Head of caudate nucleus (tissue), 42 donors: Measurements from ENCODE around the gene GRHPR.

Experiments used
- DNase-seq, 42 donors: peaks; one replicate each; pipeline versions ENCODE4 v3.0.0 to v3.0.0-alpha.2; 2020 to 2021; ENCODE audit warnings: mixed read lengths in 7 of 42
- intact Hi-C: fragments of 100-400 bp; cut with DNase I; formaldehyde crosslinking; loops from one replicate; pipeline ENCODE4 v1.15.0; 2022

Gene GRHPR

DNA sequence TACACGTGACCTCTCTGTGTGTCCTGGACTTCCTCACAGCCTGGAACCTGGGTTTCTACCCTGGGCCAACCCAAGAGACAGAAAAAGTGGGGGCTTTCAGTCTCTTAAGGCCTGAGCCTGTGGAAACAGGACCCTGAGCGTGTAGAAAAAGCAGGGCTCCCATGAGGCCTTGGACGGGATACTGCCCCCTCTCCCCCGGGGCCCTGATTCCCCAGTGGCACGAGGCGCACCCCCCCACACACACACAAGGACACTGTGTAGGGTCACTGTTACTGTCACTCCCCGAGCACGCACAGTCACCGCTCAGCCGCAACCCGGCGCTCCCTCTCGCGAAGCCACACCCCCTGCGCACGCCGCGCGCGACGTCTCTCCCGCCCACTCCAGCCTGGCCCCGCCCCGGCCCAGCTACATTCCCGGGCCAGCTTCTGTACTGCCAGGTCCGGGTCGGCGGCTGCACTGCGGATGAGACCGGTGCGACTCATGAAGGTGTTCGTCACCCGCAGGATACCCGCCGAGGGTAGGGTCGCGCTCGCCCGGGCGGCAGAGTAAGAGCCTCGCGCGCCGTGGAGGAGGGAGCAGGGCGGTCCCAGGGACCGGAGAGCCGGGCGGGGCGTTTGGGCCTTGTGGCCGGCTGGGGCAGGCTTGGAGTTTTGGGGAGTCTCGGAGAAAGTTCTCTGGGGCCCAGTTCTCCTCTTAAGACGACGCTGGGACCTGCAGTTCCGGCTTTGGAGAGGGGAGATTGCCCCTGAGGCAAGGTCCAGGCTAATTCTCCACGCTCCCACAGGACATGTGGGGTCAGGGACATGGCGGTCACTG lies at the start of gene GRHPR:
Gene GRHPR, plus strand, starts transcription at position 408 of the 816 bp plus-strand sequence. Its CDS starts 55 bp downstream, at position 463.
- DNase-seq, result peak; percentile 88 to 98 (median 96)
- intact Hi-C loops, result loop anchor here (2.0 kb wide), 1 partner anchor 42 kb away; the partner anchor contains the start of gene ZBTB5

DNA sequence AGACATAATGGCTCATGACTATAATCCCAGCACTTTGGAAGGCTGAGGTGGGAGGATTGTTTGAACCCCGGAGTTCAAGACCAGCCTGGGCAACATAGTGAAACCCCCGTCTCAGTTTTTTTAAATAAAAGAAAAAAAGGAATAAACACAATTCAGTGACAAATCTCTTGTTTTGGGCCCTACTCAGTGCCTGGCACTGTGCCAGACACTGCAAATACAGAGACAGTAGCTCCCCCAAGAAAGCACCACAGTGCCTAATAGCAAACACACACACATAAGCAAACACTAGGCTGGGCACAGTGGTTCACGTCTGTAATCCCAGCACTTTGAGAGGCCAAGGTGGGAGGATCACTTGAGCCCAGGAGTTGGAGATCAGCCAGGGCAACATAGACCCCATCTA lies 49.7 kb upstream of the GRHPR start:
- no peak for DNase-seq
- intact Hi-C loops, result no loop called here

DNA sequence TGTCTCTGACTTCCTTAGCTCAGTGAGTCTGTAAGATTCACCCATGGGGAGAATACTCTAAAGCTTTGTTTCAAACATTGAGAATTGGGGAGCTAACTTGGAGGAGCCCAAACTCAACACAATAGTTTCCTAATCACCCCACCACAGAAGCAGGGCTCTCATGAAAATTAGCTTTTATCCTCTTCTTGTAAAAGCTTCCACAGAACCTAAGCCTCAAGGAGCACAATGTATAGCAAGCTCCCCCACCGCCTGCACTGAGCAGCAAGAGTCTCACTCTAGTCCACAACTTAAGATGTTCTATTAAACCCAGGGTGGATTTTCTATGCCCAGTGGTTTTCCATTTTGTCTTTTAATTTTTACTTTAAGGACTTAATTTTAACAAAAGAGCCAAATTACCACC lies 48.9 kb upstream of the GRHPR start:
- intact Hi-C loops, result no loop called here
- DNase-seq, result no peak

DNA sequence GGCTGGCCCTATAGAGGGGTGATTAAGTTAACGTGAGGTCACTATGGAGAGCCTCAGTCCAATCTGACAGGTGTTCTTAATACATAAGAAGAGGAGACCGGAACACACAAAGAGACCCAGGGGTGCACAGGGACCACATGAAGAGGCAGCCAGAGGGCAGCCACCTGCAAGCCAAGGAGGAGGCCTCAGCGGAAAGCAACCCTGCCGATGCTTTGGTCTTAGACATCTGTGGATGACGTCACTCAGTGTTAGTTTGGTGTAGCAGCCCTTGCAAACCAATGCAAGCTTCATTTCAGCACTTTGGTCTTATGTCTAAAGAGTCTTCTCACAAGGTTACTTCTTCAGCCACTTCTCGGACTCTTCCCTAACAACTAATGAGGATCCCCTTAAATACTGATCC lies 47.6 kb upstream of the GRHPR start:
- peak in 1 of 42 donors; percentile 16 for DNase-seq
- intact Hi-C loops, result no loop called here

DNA sequence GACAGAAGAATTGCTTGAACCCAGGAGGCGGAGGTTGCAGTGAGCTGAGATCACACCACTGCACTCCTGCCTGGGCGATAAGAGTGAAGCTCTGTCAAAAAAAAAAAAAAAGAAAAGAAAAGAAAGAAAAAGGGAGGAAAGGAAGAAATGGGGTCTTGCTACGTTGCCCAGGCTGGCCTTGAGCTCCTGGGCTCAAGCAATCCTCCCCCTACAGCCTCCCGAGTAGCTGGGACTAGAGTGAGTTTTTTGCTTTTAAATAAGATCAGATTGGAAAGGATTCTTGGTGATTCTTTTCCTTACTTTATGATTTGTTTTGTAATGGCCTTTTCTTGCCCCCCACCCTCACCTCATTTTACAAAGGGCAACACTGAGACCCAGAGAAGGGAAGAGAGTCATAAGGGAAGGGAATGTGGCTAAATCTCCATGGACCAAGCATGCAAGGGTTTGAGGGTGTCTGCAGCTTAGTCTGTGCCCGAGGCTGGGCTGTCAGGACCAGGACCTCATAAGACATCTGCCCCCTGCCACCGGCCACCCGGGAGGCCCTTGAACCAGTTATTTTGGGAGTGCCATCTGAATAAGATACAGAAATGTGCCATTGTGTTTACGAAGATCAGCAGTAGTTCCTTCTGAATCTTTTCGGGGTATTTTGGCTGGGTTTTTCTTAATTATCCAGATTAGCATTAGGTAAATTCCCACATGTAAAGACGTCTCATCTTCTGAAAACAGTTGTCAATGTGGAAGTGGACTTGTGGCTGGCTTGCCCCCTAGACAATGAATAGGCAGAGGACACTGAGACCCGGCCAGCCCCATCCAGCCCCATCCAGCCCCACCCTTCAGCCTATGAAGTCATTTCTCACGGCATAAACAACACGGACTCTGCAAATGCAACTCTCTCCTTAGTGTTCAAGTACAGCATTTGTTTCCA lies 44.5 kb upstream of the GRHPR start:
- intact Hi-C loops, result no loop called here
- DNase-seq, result no peak

DNA sequence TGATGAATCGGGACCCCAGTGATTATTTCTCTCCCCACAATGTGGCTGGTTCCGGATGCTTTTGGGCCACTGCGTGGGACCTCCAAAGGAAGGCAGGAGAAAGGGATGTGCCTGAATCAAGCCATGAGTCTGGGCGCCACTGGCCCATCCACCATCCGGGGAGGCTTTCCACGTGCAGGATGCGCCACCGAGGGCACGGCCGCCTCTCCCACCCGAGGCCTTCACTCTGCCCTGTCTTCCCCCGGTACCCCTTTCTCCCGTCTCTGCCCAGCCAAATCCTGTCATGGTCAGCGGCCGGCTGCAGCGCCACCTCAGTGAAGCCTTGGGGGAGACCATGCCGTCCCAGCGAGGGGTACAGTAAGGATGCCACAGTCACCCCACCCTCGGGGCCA lies 43.9 kb upstream of the GRHPR start:
- intact Hi-C loops, result no loop called here
- no peak for DNase-seq

DNA sequence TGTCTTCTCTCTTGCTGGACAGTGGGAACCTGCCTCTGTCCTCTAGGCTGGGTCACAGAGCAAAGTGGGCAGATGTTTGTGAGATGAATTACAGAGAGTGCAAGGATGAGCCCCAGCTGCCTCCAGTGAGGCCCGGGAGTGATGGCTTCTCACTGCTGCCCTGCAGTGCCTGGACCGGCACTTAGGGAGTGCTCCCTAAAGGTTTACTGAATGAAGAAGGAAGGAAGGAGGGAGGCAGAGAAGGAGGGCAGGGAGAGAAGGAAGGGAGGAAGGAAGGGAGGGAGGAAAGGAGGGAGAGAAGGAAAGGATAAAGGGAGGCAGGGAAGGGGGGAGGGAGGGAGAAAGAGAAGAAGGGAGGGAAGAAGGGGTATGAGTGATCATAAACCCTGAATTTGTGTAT lies 42.7 kb upstream of the GRHPR start:
- DNase-seq, result no peak
- intact Hi-C loops, result no loop called here

DNA sequence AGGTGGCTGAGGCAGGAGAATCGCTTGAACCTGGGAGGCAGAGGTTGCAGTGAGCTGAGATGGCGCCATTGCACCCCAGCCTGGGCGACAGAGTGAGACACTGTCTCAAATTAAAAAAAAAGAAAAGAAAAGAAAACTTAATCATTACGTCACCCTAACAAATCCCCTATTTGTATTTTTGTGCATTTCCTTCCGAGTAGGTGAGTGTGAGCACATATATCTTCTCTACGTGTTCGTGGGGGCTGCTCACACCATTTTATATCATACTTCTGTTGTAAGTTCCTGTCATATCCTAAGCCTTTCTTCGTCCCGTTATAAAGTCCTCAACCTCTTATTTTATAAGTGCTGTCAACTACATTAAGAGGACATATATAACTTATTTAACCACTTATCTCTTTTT lies 41.9 kb upstream of the GRHPR start:
- no peak for DNase-seq
- intact Hi-C loops, result no loop called here

DNA sequence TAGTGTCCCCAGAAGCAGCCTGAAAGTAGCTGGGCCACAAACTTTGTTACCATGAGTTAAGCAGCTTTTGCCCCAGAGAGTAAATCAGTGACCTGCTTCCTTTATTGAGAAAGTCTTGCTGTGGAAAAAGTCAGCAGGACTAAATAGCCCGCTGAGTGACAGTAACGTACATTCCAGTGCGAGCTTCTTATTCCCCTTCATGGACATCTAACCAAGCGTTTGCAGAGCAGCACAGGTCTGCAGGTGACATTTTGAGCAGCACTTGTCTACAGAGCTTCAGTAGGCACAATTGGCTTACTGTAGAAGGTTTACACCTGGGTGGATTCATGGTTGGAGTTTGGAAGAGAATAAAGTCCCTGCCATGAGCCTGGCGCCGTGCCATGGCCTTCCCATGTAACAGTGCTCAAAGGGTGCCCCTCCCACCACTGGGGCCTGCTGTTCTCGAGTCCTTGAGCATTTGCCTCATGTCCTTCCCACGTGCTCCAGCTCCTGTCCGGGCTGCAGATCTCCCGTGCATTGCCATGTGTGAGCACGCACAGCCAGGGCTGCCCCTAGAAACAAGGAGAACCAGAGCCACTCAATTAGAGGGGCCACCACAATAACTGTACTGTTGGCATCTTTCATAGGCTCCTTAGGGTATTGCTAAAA lies 41.3 kb upstream of the GRHPR start:
- no peak for DNase-seq
- intact Hi-C loops, result no loop called here

DNA sequence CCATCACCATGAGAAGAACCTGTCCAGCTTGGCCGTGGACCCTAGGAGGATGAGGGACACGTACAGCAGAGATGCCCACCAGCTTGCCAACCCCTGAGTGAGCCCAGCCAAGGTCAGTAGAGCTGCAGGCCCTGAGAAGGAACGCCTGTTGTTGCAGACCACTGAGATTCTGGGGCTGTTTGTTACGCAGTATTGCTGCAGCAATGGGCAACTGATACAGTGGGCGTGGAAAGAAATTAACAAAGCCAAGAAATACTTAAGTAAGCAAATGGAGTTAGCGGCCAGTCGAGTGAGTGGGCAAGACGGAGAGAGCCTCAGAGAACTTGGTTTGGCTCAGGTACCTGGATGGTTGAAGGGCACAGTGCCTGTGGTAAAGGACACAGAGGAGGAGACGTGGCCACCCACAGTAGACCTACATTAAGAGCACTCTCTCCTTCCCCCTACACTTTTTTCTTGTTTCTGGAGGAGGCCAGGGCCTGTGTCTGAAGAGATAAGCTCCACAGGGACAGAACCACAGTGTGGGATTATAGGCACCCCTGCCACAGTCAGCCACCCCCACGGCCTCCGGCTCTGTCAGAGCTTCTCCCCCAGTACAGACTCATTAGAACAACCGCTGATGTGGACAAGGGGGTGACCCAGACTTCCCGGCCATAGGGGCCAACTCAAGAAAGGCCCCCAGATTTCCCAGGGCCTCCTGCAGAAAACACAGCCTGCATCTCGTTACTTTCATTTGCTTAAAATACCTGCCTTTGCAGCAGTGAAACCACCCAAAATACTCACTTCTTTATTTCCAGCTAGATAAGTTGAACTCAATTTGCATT lies 40.1 kb upstream of the GRHPR start:
- intact Hi-C loops, result no loop called here
- DNase-seq, result no peak

DNA sequence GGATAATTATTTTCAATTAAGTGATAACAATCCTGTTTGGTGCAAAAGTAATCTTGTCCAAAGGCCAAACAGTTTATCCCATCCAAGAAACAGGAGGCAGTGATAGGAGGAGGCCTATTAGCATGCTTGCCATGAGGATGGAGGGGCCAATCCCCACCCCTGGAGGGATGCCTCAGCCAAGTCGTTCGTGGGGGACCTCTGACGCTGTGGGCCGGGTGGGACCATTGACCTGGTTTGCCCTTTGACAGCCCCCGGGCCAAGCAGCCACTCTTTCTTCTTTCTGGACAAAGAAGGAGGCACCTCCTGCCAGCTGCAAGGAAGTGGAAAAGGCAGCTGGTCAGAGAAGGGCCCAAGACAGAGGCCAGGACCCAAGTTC lies 39.5 kb upstream of the GRHPR start:
- intact Hi-C loops, result no loop called here
- DNase-seq, result no peak

DNA sequence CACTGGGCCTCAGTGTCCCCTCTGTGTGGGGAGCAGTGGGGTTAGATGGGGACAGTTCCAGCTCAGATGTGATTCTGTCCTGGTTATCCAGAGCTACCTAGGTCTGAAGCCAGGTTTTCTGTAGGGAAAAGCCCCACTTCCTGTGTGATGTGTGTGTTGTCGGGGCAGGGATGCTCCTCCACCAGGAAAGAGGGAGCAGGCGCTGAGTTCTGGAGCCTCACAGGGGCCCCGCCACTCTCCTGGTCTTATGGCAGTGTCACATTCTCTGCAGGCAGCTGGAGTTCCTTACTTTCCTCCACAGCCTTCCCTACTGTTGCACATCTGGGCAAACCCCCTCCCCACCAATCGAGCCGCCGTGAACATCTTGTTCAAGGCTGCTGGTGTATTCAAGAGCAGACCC lies 39.1 kb upstream of the GRHPR start:
- no peak for DNase-seq

DNA sequence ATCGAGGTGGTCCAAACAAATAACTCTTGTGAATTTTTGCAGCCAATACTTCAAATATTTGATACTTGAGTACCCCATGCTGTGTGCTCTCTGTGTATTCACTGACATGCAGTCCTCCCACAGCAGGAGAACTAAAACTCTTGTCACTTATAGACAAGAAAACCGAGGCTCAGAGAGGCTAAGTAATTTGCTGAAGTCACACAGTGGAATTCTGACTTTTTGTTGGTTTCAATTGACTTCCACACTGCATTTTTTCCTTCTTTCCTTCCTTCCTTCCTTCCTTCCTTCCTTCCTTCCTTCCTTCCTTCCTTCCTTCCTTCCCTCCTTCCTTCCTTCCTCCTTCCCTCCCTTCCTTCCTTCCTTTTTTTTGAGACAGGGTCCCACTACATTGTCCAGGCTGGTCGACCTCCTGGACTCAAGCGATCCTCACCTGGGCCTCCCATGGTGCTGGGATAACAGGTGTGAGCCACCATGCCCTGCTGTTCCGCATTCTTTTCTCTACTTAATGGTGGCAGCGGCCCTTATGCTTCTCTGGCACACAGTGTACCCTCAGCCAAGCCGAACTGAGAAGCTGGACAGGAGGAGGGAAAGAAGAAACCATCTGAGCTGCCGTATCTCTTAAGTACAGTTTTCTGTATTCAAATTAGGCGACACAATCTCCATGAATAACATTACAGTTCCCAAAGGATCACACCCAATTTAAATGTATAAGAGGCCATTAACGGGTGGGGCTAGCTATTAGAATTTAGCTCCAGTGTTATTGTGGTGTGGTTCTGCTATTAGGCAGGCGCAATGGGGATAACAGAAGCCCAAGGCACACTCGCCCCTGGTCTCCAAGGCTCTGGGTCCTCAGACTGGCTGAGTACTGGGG lies 38.4 kb upstream of the GRHPR start:
- no peak for DNase-seq
- intact Hi-C loops, result no loop called here

More for the DNA sequence above, 39.1 kb upstream of the GRHPR start:
- intact Hi-C loops, result no loop called here

DNA sequence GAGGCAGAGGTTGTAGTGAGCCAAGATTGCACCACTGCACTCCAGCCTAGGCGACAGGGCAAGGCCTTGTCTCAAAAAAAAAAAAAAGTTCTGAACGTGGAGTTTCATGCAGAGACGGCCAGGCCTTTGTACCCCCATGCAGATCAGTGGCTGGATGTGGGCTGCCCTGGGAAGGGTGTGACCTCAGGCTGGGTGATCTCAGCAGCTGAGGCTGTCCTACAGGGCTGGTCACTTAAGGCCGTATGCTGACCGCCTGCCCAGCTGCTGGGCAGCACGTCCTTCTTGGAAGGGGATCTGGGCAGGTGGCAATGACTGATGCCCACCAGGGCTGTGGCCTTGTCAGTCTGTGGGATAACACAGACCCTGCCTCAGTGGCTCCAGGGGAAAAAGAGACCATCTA lies 37.2 kb upstream of the GRHPR start:
- intact Hi-C loops, result no loop called here
- no peak for DNase-seq

DNA sequence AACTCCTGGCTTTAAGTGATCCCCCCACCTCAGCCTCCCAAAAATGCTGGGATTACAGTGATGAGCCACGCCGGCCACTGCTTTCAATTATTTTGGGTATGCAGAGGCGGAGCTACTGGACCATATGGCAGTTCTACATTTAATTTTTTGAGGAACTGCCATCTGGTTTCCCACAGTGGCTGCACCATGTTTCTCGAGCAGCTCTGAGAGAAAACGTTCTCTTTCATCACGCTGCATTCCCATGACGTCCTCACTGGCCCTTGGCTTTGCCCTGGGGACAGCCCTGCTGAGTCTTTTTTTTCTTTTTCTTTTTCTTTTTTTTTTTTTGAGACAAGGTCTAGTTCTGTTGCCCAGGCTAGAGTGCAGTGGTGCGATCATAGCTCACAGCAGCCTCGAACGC lies 35.5 kb upstream of the GRHPR start:
- intact Hi-C loops, result no loop called here
- DNase-seq, result no peak

DNA sequence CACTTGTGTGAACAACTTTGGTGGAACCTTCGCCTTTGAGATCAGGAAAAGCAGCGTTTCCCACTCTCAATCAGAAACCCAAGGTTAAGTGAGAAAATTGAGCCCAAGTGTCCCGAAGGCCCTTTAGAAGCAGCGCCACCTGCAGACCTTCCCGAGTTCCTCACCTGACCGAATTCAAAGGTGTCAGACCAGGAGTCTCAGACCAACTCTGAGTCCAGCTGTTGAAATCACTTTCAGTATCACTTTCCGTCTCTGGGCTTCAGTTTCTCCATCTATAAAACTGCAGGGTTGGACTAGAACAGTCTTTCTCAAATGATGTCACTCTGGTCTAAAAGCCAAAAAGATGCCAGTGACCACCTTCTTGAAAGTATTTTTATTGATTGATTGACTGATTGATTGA lies 31.7 kb upstream of the GRHPR start:
- peak in 1 of 42 donors; percentile 24 for DNase-seq
- intact Hi-C loops, result no loop called here

DNA sequence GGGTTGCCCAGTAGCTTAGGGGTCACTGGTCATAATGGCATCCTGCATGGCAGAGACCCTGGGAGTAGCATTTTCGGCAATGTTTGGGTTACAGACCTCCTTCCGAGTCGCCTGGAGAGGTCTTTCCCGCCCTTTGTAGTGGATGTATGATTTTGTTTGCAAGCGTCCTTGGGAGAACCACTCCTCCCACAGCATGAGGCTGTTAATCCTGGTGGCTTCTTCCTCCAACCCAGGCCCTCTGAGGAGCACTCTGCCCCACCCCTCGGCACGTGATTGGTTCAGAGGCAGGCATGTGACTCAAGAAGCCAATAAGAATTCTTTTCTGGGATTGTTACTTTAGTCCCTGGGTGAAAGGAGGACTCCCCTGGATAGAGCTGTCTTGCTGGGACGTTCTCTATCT lies 30.2 kb upstream of the GRHPR start:
- no peak for DNase-seq
- intact Hi-C loops, result no loop called here

DNA sequence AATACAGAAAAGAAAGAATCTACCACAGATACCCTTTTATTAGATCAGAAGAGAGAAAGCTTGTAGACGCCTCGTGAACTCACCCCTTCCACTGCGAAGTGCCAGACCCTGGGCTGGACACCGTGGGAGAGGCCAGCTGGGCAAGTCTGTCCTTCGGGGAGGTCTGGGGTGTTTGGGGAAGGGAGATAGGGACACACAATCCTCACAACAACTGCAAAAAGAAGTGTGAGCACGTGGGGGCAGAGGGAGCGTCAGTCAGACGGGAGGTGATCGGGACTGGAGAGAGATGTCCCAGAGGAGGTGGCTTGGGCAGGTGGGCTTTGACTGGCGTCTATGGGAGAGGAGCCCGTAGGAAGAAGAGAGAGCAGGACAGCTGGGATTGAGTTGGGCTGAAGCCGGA lies 27.3 kb upstream of the GRHPR start:
- no peak for DNase-seq
- intact Hi-C loops, result no loop called here
